ENCODE results near the gene COQ8B. TPM values are rescaled to one million over a fixed set of nuclear protein-coding genes. Genes with fewer than 3 reads are reported as not detected.

Gene COQ8B
- total RNA-seq, 2 donors from 2014 or later, result 29.8 to 31.3 TPM

- Histone ChIP-seq H3K4me1 (peaks cover 20% of the 10 kb centered on the region), H3K27me3 (no peaks in the 10 kb centered on the region), H3K4me3 (no peak overlapping the region), H3K27ac (no peak overlapping the region), H3K36me3 (replicated peaks in 1 of 2; ENCODE audit: insufficient read depth in 1 of 2, low read depth in 2 of 2) (peaks cover 18 to 59% of the 10 kb centered on the region in 2 donors), H3K9me3 (no peaks in the 10 kb centered on the region)
- TF ChIP-seq, protein P1, sequence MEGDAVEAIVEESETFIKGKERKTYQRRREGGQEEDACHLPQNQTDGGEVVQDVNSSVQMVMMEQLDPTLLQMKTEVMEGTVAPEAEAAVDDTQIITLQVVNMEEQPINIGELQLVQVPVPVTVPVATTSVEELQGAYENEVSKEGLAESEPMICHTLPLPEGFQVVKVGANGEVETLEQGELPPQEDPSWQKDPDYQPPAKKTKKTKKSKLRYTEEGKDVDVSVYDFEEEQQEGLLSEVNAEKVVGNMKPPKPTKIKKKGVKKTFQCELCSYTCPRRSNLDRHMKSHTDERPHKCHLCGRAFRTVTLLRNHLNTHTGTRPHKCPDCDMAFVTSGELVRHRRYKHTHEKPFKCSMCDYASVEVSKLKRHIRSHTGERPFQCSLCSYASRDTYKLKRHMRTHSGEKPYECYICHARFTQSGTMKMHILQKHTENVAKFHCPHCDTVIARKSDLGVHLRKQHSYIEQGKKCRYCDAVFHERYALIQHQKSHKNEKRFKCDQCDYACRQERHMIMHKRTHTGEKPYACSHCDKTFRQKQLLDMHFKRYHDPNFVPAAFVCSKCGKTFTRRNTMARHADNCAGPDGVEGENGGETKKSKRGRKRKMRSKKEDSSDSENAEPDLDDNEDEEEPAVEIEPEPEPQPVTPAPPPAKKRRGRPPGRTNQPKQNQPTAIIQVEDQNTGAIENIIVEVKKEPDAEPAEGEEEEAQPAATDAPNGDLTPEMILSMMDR (IDR thresholded peaks at IDR 0.05), result no peak
- TF ChIP-seq POLR2A (IDR thresholded peaks at IDR 0.05), result no peak
- WGBS, 2 donors, result 94% methylated on average over 9 to 12 of the region's 13 CpGs
- DNase-seq (no peak), ATAC-seq (no peak)
- intact Hi-C loops (cut with DNase I), result no loop called here
These were observed 42.7 kb upstream of the COQ8B start for GRCh38 chr19:40759352-40759751.

DNA sequence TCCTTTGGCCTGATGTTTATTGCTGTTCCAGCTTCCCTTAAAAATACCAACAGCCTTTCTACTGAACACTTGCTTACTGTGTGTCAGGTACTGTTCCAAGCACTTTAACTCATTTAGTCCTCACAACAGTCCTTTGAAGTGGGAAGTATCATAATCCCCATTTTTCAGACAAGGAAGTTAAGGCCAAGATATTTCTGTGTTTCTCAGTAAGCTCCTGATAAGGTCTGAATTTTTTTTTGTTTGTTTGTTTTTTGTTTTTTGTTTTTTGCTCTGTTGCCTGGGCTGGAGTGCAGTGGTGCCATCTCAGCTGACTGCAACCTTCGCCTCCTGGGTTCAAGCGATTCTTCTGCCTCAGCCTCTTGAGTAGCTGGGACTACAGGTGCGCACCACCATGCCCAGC, 41.8 kb upstream of the COQ8B start:
- 96 to 97% methylated on average over 3 of the region's 3 CpGs for WGBS, 2 donors
- TF ChIP-seq POLR2A (IDR thresholded peaks at IDR 0.05), result no peak
- TF ChIP-seq, protein P1 (IDR thresholded peaks at IDR 0.05), result no peak
- peaks cover 12 to 51% of the 10 kb centered on the region in 2 donors for H3K36me3 ChIP-seq (replicated peaks in 1 of 2; ENCODE audit: insufficient read depth in 1 of 2, low read depth in 2 of 2)

DNA sequence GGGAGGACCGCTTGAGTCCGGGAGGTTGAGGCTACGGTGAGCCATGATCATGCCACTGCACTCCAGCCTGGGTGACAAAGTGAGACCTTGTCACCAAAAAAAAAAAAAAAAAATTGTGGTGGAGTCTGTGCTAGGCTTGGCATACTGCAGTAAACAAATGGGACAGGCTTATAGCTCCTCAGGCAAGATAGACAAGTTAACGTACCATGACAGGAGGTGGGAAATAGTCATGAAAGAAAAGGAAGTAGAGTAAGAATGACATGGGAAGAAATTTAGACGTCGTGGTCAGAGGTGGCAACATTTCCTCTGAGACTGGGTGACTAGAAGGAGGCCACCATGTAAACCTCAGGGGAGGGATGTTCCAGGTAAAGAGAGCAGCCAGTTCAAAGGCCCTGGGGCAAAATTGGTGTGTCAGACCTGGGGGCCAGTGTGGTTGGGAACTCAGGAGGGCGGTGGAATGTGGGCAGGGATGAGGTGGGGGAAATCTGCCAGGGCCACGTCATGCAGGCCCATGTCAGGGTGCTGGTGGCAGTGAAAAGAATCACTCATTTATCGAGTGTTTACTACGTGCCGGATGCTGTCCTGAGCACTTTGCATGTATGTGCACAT, 39.9 kb upstream of the COQ8B start:
- ATAC-seq, result no peak
- WGBS, 2 donors, result 71 to 80% methylated on average over 8 to 11 of the region's 11 CpGs
- no peak overlapping the region for H3K27ac ChIP-seq

More for the DNA sequence above, 41.8 kb upstream of the COQ8B start:
- Histone ChIP-seq H3K4me1 (peaks cover 28% of the 10 kb centered on the region), H3K9me3 (no peaks in the 10 kb centered on the region), H3K27ac (no peak overlapping the region), H3K4me3 (no peak overlapping the region), H3K27me3 (no peaks in the 10 kb centered on the region)
- ATAC-seq (no peak), DNase-seq (no peak)
- intact Hi-C loops (cut with DNase I), result no loop called here

GRCh38 chr19:40755791-40756190, 39.1 kb upstream of the COQ8B start:
- Histone ChIP-seq H3K36me3 (replicated peaks in 1 of 2; ENCODE audit: insufficient read depth in 1 of 2, low read depth in 2 of 2) (peaks cover 0 to 30% of the 10 kb centered on the region in 2 donors), H3K9me3 (no peaks in the 10 kb centered on the region), H3K27me3 (no peaks in the 10 kb centered on the region), H3K4me1 (peaks cover 41% of the 10 kb centered on the region), H3K27ac (no peak overlapping the region), H3K4me3 (no peak overlapping the region)
- intact Hi-C loops (cut with DNase I), result no loop called here
- WGBS, 2 donors, result 96 to 100% methylated on average over 8 of the region's 8 CpGs
- TF ChIP-seq, protein P1 (IDR thresholded peaks at IDR 0.05), result no peak
- no peak for TF ChIP-seq POLR2A (IDR thresholded peaks at IDR 0.05)
- ATAC-seq, result no peak
- DNase-seq, result no peak

More for the DNA sequence above, 39.9 kb upstream of the COQ8B start:
- no peak overlapping the region for H3K4me3 ChIP-seq
- DNase-seq, result no peak
- intact Hi-C loops (cut with DNase I), result no loop called here
- H3K36me3 ChIP-seq (replicated peaks in 1 of 2; ENCODE audit: insufficient read depth in 1 of 2, low read depth in 2 of 2), result peaks cover 0 to 34% of the 10 kb centered on the region in 2 donors
- TF ChIP-seq POLR2A (IDR thresholded peaks at IDR 0.05), result no peak
- TF ChIP-seq, protein P1 (IDR thresholded peaks at IDR 0.05), result no peak
- H3K9me3 ChIP-seq, result no peaks in the 10 kb centered on the region
- no peaks in the 10 kb centered on the region for H3K27me3 ChIP-seq
- peaks cover 41% of the 10 kb centered on the region for H3K4me1 ChIP-seq

DNA sequence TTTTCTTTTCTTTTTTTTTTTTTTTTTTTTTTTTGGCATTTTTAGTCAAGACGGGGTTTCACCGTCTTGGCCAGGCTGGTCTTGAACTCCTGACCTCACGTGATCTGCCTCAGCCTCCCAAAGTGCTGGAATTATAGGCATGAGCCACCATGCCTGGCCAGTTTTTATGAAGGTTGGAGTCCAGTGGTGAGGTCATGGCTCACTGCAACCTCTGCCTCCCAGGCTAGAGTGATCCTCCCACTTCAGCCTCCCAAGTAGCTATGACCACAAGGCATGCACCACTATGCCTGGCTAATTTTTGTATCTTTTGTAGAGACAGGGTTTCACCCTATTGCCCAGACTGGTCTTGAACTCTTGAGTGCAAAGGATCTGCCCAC, 38.5 kb upstream of the COQ8B start:
- peak overlapping the region in 1 of 4 donors; percentile 81 for H3K27ac ChIP-seq
- H3K36me3 ChIP-seq (replicated peaks in 1 of 2; ENCODE audit: insufficient read depth in 1 of 2, low read depth in 2 of 2), result peaks cover 0 to 25% of the 10 kb centered on the region in 2 donors
- H3K4me3 ChIP-seq, result no peak overlapping the region
- peaks cover 41% of the 10 kb centered on the region for H3K4me1 ChIP-seq
- no peak for ATAC-seq
- intact Hi-C loops (cut with DNase I), result no loop called here
- no peaks in the 10 kb centered on the region for H3K27me3 ChIP-seq
- TF ChIP-seq, protein P1 (IDR thresholded peaks at IDR 0.05), result no peak
- TF ChIP-seq POLR2A (IDR thresholded peaks at IDR 0.05), result no peak
- WGBS, 2 donors, result 72 to 100% methylated on average over 3 of the region's 3 CpGs
- H3K9me3 ChIP-seq, result no peaks in the 10 kb centered on the region
- DNase-seq, result no peak
